GM15510 (cell line): Measurements from ENCODE around the gene SPRYD7.
A peak's percentile ranks its signal among the peaks of the same experiment; 100 is the strongest.

ENCODE experiments used
- POLR2A ChIP-seq: IDR thresholded peaks from 3 replicates; pipeline ENCODE4 v1.6.1; 2011; ENCODE audit warnings: borderline replicate concordance; ENCODE audit not compliant: insufficient read length; ENCODE audit errors: extremely low read depth

SPRYD7 gene, protein sequence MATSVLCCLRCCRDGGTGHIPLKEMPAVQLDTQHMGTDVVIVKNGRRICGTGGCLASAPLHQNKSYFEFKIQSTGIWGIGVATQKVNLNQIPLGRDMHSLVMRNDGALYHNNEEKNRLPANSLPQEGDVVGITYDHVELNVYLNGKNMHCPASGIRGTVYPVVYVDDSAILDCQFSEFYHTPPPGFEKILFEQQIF

GRCh38 chr13:49936075-49936967 lies at the start of gene SPRYD7:
SPRYD7 (minus strand) TSS chr13:49936340; CDS start chr13:49936235, 105 bp downstream.
- TF ChIP-seq POLR2A: peak; percentile 73

DNA sequence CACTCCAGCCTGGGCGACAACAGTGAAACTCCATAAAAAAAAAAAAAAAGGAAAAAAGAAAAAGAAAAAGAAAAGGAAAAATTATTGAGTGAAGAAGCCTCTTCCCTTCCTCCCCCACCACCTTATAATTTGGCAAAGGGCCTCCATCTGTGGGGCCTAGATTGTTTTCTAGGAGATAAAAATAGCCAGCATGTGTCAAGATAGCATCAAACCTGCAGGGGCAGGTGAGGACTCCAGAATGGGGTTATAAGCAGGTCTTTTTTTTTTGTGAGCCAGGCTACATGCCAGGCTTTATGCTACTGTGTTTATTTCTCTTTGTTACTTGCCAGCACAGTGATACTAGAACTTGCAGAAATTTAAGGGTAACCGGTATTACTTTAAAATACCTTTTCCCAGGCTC lies 49.0 kb upstream of the SPRYD7 start:
- no peak for TF ChIP-seq POLR2A

DNA sequence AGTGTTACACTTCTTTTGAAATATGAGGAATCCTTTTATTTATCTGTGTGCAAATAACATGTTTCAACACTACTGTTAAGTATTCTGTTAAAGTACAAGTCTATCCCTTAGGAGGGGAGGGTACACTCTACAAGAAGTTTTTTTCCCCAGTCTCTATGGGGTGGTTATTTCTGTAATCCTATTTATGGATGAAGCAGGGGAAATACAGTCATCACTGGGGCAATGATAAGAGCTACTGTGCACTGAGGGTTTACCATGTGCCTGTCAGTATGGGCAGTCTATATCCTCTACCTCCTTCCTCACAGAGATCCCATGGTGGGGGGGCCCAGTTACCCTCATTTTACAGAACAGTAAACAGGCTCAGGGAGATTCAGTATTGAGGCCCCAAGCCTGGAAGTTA lies 44.1 kb upstream of the SPRYD7 start:
- no peak for TF ChIP-seq POLR2A

DNA sequence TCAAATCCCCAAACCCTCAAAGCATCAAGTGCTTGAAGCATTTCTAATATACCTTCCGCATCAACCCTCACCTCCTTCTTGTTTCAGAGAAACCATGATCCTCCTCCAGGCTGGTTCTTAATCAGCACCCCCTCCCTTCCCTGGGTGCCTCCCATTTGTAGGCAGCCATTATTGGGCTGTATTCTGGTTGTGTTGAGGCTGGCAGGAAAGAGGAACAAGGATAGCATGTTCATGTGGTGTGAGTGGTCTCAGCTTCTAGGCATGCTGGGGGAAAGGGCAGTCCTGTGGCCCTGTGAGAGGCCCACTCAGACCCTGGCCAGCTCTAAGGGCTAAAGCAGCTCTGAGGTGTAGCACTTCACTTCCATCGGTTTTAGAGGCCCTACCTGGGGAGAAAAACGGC lies 41.9 kb upstream of the SPRYD7 start:
- no peak for TF ChIP-seq POLR2A

DNA sequence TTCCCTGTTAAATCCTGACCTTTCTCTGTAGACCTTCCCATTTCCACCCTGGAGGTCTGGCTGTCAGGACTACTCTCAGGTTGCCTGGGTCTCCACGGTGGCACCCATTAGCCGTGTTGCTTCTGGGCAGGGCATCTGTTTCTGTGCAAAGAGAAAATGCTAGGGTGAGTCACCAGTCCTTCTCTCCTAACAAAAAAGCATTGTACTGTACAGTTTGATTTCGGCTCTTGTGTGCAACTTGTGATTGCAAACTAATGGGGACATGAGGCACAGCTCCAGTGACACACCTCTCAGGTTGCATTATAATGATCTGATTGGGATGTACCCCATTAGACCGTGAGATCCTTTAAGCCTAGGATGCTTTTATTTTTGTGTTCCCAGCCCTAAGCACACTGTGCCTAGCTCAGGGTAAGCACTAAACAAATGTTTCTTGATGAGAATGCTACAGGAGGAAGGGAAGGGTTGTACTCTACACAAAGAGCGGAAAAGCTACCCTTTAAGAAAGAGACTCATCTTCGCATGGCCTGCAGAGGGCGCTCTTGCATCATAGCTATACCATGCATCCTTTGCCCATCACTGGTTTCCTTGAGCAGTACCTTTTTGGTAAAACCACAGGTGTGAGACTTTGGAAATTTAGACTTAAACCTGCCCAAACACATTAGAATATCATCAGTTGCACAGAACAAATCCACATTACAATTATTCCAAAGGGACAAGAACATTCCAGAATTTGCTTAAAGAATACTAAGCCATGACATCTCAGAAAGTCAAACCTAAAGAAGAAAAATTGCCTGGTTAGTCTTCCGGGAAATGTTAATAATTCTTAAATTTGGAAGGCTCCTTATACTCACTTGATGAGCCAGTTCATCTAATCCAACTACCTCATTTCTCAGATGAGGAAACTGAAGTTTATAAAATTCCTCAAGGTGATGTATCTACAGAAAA lies 40.4 kb upstream of the SPRYD7 start:
- no peak for TF ChIP-seq POLR2A

- no peak for TF ChIP-seq POLR2A
These were observed 39.7 kb upstream of the SPRYD7 start for GRCh38 chr13:49975826-49976225.

DNA sequence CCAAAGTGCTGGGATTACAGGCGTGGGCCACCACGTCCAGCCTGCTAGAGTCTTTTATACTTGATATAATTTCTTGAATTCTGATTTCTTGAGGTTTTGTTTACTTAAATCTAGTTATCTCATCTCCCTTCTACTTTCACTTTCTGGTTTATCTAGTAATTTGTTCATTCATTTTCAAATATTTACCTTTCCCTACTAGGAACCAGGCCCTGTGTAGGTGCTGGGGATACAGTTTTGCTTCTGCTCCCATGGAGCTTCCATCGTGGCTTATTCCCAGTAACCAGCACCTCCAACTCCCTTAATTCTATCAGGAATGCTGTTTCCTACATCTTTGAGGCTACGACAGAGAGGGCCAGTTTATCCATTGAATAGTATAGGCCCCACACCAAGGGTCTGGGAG lies 36.6 kb upstream of the SPRYD7 start:
- no peak for TF ChIP-seq POLR2A

DNA sequence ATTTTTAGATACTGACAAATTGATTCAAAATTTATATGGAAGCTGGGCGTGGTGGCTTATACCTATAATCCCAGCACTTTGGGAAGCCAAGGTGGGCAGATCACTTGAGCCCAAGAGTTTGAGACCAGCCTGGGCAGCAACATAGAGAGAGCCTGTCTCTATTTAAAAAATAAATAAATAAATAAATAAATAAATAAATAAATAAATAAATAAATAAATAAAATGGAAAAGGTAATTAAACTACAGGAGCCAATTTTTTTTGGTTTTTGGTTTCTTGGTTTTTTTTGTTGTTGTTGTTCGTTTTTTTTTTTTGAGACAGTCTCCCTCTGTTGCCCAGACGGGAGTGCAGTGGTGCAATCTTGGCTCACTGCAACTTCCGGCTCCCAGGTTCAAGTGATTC lies 31.3 kb upstream of the SPRYD7 start:
- TF ChIP-seq POLR2A: no peak

DNA sequence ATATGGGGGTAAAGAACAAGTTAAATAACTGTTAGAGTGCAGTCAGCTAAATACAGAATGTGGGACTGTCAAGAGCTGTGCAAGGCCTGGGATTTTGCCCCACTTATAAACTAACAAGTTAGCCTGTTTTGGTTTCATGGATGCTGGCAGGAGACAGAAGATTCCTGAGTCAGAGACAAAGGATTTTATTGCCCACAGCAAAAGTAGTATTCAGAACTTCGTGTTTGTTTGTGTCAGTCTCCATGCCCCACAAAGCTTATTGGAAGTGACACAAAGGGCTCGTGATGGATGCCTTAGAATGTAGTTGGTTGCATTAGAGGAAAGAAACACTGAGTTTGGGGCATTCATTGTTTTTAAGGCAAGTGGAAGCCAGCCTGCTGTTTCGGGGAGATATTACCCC lies 22.2 kb upstream of the SPRYD7 start:
- TF ChIP-seq POLR2A: no peak

GRCh38 chr13:49956131-49956530 lies 20.0 kb upstream of the SPRYD7 start:
- no peak for TF ChIP-seq POLR2A

- no peak for TF ChIP-seq POLR2A
These were observed 18.7 kb upstream of the SPRYD7 start for GRCh38 chr13:49954674-49955455.

GRCh38 chr13:49953560-49953959 lies 17.4 kb upstream of the SPRYD7 start:
- no peak for TF ChIP-seq POLR2A

- TF ChIP-seq POLR2A: no peak
These were observed 15.8 kb upstream of the SPRYD7 start for GRCh38 chr13:49951754-49952535.
